ENCODE data around the gene DEXI. TPM values are rescaled to one million over a fixed set of nuclear protein-coding genes. Genes with fewer than 3 reads are reported as not detected.
A peak's percentile ranks its signal among the peaks of the same experiment; 100 is the strongest.
"Not testable (repeated sequence)": the region's sequence is repeated elsewhere in the genome, so short reads cannot be mapped to it uniquely, and the experiment has no call there.

The DEXI gene
- total and polyA plus RNA-seq, 2 donors (not counting 1 experiment from before 2014, with no cell fraction given): 38.8 to 49.9 TPM

DNA sequence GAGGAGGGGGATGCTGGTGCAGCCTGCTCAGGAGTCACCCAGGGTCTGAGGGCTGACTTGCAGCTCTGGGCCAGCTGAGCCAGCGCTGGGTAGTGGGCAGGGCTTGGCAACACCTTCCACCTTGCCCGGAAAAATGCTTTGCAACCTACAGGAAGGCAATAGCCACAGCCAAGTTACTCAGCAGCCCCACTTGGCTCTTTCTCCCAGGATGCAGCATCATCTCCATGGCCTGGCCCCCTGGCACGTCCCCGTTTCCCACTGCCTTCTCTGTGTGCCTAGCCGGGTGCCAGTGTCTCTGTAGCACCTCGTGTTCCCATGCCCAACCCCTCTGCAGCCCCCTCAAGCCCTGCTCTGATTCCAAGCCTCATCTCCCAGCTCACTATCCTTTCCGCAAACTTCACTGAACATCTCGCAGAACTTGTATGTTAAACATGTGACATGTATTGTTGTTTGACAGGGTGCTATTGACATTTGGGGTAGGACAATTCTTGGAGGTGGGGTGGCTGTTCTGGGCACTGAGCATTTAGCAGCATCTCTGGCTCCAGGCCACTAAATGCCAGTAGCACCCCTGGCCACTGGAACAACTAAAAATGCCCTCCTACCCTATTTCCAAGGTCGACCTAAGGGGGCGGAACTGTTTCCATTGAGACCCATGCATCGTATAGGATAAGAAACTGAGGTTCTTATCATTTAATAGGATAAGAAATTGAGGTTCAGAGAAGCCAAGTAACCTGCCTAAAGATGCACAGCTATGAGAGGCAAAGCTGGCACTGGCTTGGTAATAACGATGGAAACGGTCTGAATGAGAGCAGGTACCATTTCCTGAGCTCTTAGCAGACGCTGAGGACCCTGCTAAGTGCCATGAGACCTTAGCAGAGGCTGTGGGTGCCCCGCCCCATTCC is 12.2 kb downstream of the DEXI start:
- H4K20me1 ChIP-seq (ENCODE audit: control insufficient read depth, extremely low read depth, insufficient read depth, low read length): no peaks in the 10 kb centered on the region
- H2AFZ ChIP-seq (ENCODE audit: low read length): no peak overlapping the region
- DNase-seq (ENCODE audit: low read depth in 2 of 2): peak in 1 of 2 donors; percentile 62
- no peaks in the 10 kb centered on the region for H3K4me1 ChIP-seq (ENCODE audit: control insufficient read depth, extremely low read depth, insufficient read depth, low read length)
- TF ChIP-seq, protein P1, sequence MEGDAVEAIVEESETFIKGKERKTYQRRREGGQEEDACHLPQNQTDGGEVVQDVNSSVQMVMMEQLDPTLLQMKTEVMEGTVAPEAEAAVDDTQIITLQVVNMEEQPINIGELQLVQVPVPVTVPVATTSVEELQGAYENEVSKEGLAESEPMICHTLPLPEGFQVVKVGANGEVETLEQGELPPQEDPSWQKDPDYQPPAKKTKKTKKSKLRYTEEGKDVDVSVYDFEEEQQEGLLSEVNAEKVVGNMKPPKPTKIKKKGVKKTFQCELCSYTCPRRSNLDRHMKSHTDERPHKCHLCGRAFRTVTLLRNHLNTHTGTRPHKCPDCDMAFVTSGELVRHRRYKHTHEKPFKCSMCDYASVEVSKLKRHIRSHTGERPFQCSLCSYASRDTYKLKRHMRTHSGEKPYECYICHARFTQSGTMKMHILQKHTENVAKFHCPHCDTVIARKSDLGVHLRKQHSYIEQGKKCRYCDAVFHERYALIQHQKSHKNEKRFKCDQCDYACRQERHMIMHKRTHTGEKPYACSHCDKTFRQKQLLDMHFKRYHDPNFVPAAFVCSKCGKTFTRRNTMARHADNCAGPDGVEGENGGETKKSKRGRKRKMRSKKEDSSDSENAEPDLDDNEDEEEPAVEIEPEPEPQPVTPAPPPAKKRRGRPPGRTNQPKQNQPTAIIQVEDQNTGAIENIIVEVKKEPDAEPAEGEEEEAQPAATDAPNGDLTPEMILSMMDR (conservative IDR thresholded peaks at IDR 0.05 in 1 of 2, IDR thresholded peaks at IDR 0.05 in 1 of 2; ENCODE audit: low read depth in 1 of 2, low read length in 2 of 2): no peak
- no peak for TF ChIP-seq EZH2 (IDR thresholded peaks at IDR 0.05; ENCODE audit: low read length, missing control alignments)
- no peak overlapping the region for H3K9ac ChIP-seq (ENCODE audit: insufficient read depth, low read length)
- H3K4me2 ChIP-seq (ENCODE audit: extremely low read depth, insufficient read depth, low read length): no peak overlapping the region
- H3K79me2 ChIP-seq (ENCODE audit: control insufficient read depth, insufficient read depth, low read length): peaks cover 8% of the 10 kb centered on the region
- no peaks in the 10 kb centered on the region for H3K9me3 ChIP-seq (ENCODE audit: control insufficient read depth, insufficient read depth, low read depth, low read length)
- H3K36me3 ChIP-seq (ENCODE audit: control insufficient read depth, insufficient read depth, low read length): peaks cover 8% of the 10 kb centered on the region
- no peaks in the 10 kb centered on the region for H3K27me3 ChIP-seq (ENCODE audit: control insufficient read depth, insufficient read depth, low read length)
- H3K4me3 ChIP-seq (replicated peaks in 1 of 4; ENCODE audit: control extremely low read depth in 1 of 4, insufficient read depth in 1 of 4, low read depth in 3 of 4, low read length in 4 of 4): no peak overlapping the region
- H3K27ac ChIP-seq (ENCODE audit: insufficient read depth, low read length): no peak overlapping the region

DNA sequence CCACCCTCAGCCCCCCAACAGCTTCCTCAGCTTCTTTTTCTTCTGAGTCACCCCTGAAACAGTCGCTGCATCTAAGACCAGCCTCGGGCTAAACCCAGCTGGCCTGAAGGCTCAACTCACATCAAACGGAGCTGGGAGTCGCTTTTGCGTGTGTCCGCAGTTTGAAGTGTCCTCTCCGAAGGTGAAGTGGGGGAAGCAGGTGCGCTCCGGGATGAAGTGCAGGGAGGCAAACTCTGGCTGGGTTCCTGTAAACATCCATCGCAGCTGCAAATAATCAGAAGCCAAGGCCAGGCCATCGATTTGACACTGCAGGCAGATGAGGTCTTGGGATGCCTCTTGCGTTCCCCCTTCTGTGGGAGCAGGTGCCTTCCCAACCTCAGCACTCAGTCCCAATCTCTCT is 13.2 kb downstream of the DEXI start:
- not testable (repeated sequence) for H2AFZ ChIP-seq (ENCODE audit: low read length); H3K27ac ChIP-seq (ENCODE audit: insufficient read depth, low read length); H3K9ac ChIP-seq (ENCODE audit: insufficient read depth, low read length); H3K79me2 ChIP-seq (ENCODE audit: control insufficient read depth, insufficient read depth, low read length); H3K4me1 ChIP-seq (ENCODE audit: control insufficient read depth, extremely low read depth, insufficient read depth, low read length); H3K4me2 ChIP-seq (ENCODE audit: extremely low read depth, insufficient read depth, low read length); DNase-seq (ENCODE audit: low read depth in 2 of 2); H3K4me3 ChIP-seq (replicated peaks in 1 of 4; ENCODE audit: control extremely low read depth in 1 of 4, insufficient read depth in 1 of 4, low read depth in 3 of 4, low read length in 4 of 4); H3K27me3 ChIP-seq (ENCODE audit: control insufficient read depth, insufficient read depth, low read length); H4K20me1 ChIP-seq (ENCODE audit: control insufficient read depth, extremely low read depth, insufficient read depth, low read length); H3K9me3 ChIP-seq (ENCODE audit: control insufficient read depth, insufficient read depth, low read depth, low read length); H3K36me3 ChIP-seq (ENCODE audit: control insufficient read depth, insufficient read depth, low read length)

DNA sequence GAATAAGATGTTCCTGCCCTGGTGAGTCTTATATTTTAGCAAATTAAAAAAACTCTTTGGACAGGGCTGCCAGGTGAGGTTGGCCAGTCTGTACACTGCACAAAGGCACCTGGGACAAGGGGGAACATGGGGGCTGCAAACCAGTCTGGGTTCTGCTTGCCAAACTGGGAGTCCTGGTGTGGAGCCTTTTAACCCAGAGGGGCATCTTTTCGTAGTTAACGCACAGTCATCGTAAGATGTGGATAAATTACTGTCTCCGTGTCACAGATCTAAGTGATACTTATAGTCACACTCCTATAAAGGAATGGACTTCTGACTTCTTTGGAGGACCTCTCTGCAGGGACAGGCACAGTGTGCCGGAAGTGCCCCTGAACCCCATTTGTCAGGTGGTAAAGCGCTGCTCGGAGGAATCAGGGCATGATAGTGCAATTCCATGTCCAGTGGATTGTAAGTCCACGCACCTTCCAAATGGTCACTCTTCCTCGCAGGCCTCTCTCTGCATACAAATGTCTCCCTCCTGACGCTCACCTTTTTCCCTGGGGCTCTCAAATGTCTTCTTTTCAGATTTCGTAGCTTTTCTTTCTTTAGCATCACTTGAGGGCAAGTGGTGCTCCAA is 14.7 kb downstream of the DEXI start:
- H3K27me3 ChIP-seq (ENCODE audit: control insufficient read depth, insufficient read depth, low read length): no peaks in the 10 kb centered on the region
- no peak overlapping the region for H3K9ac ChIP-seq (ENCODE audit: insufficient read depth, low read length)
- H3K4me3 ChIP-seq (replicated peaks in 1 of 4; ENCODE audit: control extremely low read depth in 1 of 4, insufficient read depth in 1 of 4, low read depth in 3 of 4, low read length in 4 of 4): no peak overlapping the region
- no peak for DNase-seq (ENCODE audit: low read depth in 2 of 2)
- peaks cover 8% of the 10 kb centered on the region for H3K36me3 ChIP-seq (ENCODE audit: control insufficient read depth, insufficient read depth, low read length)
- H3K4me2 ChIP-seq (ENCODE audit: extremely low read depth, insufficient read depth, low read length): no peak overlapping the region
- H3K4me1 ChIP-seq (ENCODE audit: control insufficient read depth, extremely low read depth, insufficient read depth, low read length): no peaks in the 10 kb centered on the region
- no peak overlapping the region for H3K27ac ChIP-seq (ENCODE audit: insufficient read depth, low read length)
- H2AFZ ChIP-seq (ENCODE audit: low read length): no peak overlapping the region
- H3K9me3 ChIP-seq (ENCODE audit: control insufficient read depth, insufficient read depth, low read depth, low read length): no peaks in the 10 kb centered on the region
- no peak for TF ChIP-seq EZH2 (IDR thresholded peaks at IDR 0.05; ENCODE audit: low read length, missing control alignments)
- TF ChIP-seq, protein P1 (conservative IDR thresholded peaks at IDR 0.05 in 1 of 2, IDR thresholded peaks at IDR 0.05 in 1 of 2; ENCODE audit: low read depth in 1 of 2, low read length in 2 of 2): no peak
- no peaks in the 10 kb centered on the region for H4K20me1 ChIP-seq (ENCODE audit: control insufficient read depth, extremely low read depth, insufficient read depth, low read length)
- no peaks in the 10 kb centered on the region for H3K79me2 ChIP-seq (ENCODE audit: control insufficient read depth, insufficient read depth, low read length)
